Esophagus squamous epithelium (tissue), 5 donors: ENCODE data around the gene MAP3K5. TPM values are rescaled to one million over a fixed set of nuclear protein-coding genes. Genes with fewer than 3 reads are reported as not detected.
"Not testable (repeated sequence)": the region's sequence is repeated elsewhere in the genome, so short reads cannot be mapped to it uniquely, and the experiment has no call there.

ENCODE experiments used
- DNase-seq: peaks from one replicate; lab custom pipeline; 2025; lab: John Stamatoyannopoulos, UW
- H3K27ac ChIP-seq, 4 donors: fragments of 200-600 bp; sonication (generic); one replicate each; pipeline ENCODE4 v1.5.1; 2016 to 2019; ENCODE audit warnings: mild to moderate bottlenecking in 1 of 4
- H3K27me3 ChIP-seq, 4 donors: fragments of 200-600 bp; sonication (generic); 1 replicate in 3 of 4; 2 replicates in 1 of 4; pipeline versions ENCODE4 v1.5.1 to v1.6.0; 2017 to 2021; ENCODE audit warnings: antibody characterized with exemption in 1 of 4
- H3K36me3 ChIP-seq, 3 donors: fragments of 200-600 bp; sonication (generic); one replicate each; pipeline ENCODE4 v1.5.1; 2016 to 2019
- H3K4me1 ChIP-seq, 3 donors: fragments of 200-600 bp; sonication (generic); one replicate each; pipeline ENCODE4 v1.5.1; 2017 to 2019
- H3K4me3 ChIP-seq, 4 donors: fragments of 200-600 bp; sonication (generic); 1 replicate in 3 of 4; 2 replicates in 1 of 4; pipeline ENCODE4 v1.5.1; 2016 to 2019; ENCODE audit warnings: mild to moderate bottlenecking in 2 of 4, moderate library complexity in 1 of 4
- H3K9me3 ChIP-seq, 3 donors: fragments of 200-600 bp; sonication (generic); one replicate each; pipeline ENCODE4 v1.5.1; 2016 to 2019
- POLR2A ChIP-seq, 4 donors: fragments of 450-650 bp; IDR thresholded peaks; one replicate each; pipeline ENCODE4 v1.6.1; 2017; ENCODE audit warnings: antibody characterized with exemption in 4 of 4, mild to moderate bottlenecking in 4 of 4, moderate library complexity in 3 of 4
- WGBS, 2 donors: methylation state at CpG; one replicate each; pipeline ENCODE4 v1.1.5; 2018; 5-methylcytosine and 5-hydroxymethylcytosine counted together
- intact Hi-C: fragments of 100-400 bp; cut with DNase I; formaldehyde crosslinking; loops from one replicate; pipeline ENCODE4 v1.15.0; 2022
- total RNA-seq, 4 donors: library from RNA; depleted of rRNA; stranded (reverse); fragments of >200 nt; gene quantifications; one replicate each; pipeline ENCODE4 v1.1.0, GENCODE V29; 2016
- TF ChIP-seq, protein P1 (sequence below), 6 experiments: fragments of 450-650 bp in 4 of 6; fragments of 200-600 bp in 2 of 6; sonication (generic) in 2 of 6; IDR thresholded peaks; one replicate each; pipeline ENCODE4 v1.5.1; 2016 to 2019; ENCODE audit warnings: antibody characterized with exemption in 6 of 6, mild to moderate bottlenecking in 4 of 6, moderate library complexity in 4 of 6
- donor health status: DM: yes; HTN: yes; CAD: no.

MAP3K5 gene
- total RNA-seq, 4 donors from 2014 or later, result 9.2 to 22.9 (median 20.9) TPM

DNA sequence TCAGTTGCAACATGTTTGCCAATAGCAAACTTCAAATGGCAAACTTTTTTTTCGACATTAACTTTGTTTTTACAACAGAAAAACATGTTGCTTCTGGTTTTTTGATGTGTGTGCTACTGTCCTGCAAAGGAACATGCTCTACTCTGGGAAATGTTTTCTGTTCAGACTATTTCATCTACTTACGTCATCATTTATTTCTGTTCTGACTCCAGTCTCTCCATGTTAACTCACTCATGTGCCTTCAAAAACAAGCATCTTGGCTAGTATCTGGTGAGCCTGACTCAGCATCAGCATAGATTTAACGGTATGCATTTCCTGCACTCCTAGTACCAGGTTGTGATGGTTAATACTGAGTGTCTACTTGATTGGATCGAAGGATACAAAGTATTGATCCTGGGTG, 206.0 kb downstream of the MAP3K5 start:
- Histone ChIP-seq H3K27me3 (no peaks in the 10 kb centered on the region), H3K27ac (peak overlapping the region; percentile 21 to 82 (median 66)), H3K9me3 (no peaks in the 10 kb centered on the region), H3K4me1 (peaks cover 0 to 26% (median 3%) of the 10 kb centered on the region in 3 donors), H3K4me3 (no peak overlapping the region), H3K36me3 (peaks cover 0 to 61% (median 16%) of the 10 kb centered on the region in 3 donors)
- TF ChIP-seq POLR2A (IDR thresholded peaks at IDR 0.05), result no peak
- TF ChIP-seq, protein P1, sequence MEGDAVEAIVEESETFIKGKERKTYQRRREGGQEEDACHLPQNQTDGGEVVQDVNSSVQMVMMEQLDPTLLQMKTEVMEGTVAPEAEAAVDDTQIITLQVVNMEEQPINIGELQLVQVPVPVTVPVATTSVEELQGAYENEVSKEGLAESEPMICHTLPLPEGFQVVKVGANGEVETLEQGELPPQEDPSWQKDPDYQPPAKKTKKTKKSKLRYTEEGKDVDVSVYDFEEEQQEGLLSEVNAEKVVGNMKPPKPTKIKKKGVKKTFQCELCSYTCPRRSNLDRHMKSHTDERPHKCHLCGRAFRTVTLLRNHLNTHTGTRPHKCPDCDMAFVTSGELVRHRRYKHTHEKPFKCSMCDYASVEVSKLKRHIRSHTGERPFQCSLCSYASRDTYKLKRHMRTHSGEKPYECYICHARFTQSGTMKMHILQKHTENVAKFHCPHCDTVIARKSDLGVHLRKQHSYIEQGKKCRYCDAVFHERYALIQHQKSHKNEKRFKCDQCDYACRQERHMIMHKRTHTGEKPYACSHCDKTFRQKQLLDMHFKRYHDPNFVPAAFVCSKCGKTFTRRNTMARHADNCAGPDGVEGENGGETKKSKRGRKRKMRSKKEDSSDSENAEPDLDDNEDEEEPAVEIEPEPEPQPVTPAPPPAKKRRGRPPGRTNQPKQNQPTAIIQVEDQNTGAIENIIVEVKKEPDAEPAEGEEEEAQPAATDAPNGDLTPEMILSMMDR (IDR thresholded peaks at IDR 0.05), result no peak
- intact Hi-C loops, result loop anchor here (10.0 kb wide), 2 partner anchors 59 to 209 kb away; partner anchors contain the start of gene MAP3K5
- WGBS, 2 donors, result 43 to 52% methylated on average over 4 of the region's 4 CpGs
- no peak for DNase-seq

DNA sequence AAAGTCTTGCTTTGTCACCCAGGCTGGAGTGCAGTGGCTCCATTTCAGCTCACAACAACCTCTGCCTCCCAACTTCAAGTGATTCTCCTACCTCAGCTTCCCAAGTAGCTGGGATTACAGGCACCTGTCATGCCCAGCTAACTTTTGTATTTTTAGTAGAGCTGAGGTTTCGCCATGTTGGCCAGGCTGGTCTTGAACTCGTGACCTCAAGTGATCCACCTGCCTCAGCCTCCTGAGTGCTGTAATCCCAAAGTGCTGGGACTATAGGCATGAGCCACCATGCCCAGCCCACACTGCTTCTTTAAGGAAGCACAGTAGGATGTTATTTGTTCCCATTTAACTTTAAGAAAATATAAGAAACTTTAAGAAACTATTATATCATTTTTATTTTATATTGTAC, 206.8 kb downstream of the MAP3K5 start:
- Histone ChIP-seq H3K36me3 (peaks cover 0 to 59% (median 9%) of the 10 kb centered on the region in 3 donors), H3K27ac (peak overlapping the region in 2 of 4 donors; percentile 45 to 66), H3K4me1 (peaks cover 0 to 27% (median 3%) of the 10 kb centered on the region in 3 donors)
- H3K27me3 ChIP-seq, H3K4me3 ChIP-seq, DNase-seq, H3K9me3 ChIP-seq: not testable (repeated sequence)
- WGBS, 2 donors, result 87 to 100% methylated on average over 2 of the region's 2 CpGs
- intact Hi-C loops, result loop anchor here (10.0 kb wide), 2 partner anchors 59 to 209 kb away; partner anchors contain the start of gene MAP3K5

DNA sequence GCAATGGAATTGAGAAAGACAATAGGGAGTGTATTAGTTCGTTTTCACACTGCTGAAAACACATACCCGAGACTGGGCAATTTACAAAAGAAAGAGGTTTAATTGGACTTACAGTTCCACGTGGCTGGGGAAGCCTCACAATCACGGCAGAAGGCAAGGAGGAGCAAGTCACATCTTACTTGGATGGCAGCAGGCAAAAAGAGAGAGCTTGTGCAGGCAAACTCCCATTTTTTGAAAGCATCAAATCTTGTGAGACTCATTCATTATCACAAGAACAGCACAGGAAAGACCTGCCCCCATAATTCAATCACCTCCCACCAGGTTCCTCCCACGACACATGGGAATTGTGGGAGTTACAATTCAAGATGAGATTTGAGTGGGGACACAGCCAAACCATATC, 208.0 kb downstream of the MAP3K5 start:
- H3K27ac ChIP-seq, result peak overlapping the region in 3 of 4 donors; percentile 61 to 81 (median 64)
- DNase-seq, H3K4me3 ChIP-seq, H3K27me3 ChIP-seq, H3K9me3 ChIP-seq: not testable (repeated sequence)
- peaks cover 0 to 59% (median 7%) of the 10 kb centered on the region in 3 donors for H3K36me3 ChIP-seq
- H3K4me1 ChIP-seq, result peaks cover 0 to 27% (median 3%) of the 10 kb centered on the region in 3 donors
- 81 to 88% methylated on average over 5 of the region's 5 CpGs for WGBS, 2 donors
- intact Hi-C loops, result loop anchor here (10.0 kb wide), 2 partner anchors 61 to 211 kb away; partner anchors contain the start of gene MAP3K5

DNA sequence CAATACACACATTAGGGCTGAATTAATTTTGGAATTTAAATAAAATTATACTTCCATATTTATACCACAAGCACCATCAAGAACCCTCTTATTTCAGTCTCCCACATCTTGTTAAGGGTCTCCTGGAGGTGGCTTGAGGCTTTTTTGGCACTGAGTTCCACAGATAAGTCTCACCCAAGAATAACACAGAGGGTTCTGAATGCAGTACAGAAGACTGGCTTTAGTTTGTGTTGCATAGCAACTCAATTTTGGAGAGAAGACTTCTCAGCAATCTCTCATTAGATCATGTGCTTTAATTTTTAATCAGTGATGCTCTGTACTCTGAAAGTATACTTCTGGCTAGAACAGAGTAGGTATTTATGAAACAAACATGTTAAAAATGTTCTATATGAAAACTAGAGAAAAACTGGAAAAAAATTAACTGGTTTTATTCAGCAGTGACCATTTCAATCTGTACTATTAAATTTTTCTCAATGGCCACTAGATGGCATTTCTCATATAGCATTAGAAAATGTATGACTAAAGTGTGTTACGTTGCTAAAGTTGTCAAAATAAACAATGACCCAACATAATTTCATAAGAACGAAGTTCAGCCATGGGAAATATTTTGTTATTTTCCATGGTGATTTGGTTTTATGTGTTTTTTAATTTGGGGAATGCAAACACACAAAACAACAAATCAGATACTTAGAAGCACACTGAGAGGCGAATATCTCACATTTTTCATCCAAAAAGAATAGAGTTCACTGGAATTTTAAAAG, 209.4 kb downstream of the MAP3K5 start:
- DNase-seq, result no peak
- intact Hi-C loops, result loop anchor here (10.0 kb wide), 2 partner anchors 62 to 212 kb away; partner anchors contain the start of gene MAP3K5
- peaks cover 0 to 60% (median 10%) of the 10 kb centered on the region in 3 donors for H3K36me3 ChIP-seq

DNA sequence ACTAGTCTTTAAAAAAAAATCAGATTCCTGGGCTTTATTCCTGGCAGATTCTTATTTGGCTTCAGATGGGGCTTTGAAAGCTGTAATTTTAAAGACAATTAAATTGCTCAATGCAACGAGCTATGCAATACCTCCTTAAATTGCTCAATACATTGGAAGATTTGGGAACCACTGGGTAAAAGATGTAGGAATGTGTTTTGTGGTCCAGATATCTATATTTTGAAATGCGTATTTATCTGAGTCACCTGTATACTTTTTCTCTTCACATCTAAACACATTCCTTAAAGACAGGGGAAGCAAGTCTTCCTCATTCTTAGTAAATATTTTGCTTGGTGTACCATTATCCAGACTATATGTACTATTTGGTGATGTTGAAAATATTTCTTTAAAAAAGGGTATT, 212.5 kb downstream of the MAP3K5 start:
- Histone ChIP-seq H3K4me1 (peaks cover 0 to 17% (median 3%) of the 10 kb centered on the region in 3 donors), H3K27ac (no peak overlapping the region), H3K36me3 (peaks cover 0 to 84% (median 10%) of the 10 kb centered on the region in 3 donors), H3K9me3 (no peaks in the 10 kb centered on the region), H3K4me3 (no peak overlapping the region), H3K27me3 (no peaks in the 10 kb centered on the region)
- intact Hi-C loops, result loop anchor here (10.0 kb wide), 2 partner anchors 65 to 215 kb away; partner anchors contain the start of gene MAP3K5
- TF ChIP-seq POLR2A (IDR thresholded peaks at IDR 0.05), result no peak
- TF ChIP-seq, protein P1 (IDR thresholded peaks at IDR 0.05), result no peak
- no peak for DNase-seq
- WGBS, 2 donors, result 60 to 67% methylated on average over 2 of the region's 2 CpGs

More for the DNA sequence above, 209.4 kb downstream of the MAP3K5 start:
- H3K4me1 ChIP-seq, result peaks cover 0 to 27% (median 3%) of the 10 kb centered on the region in 3 donors
- H3K4me3 ChIP-seq, result no peak overlapping the region
- no peaks in the 10 kb centered on the region for H3K27me3 ChIP-seq
- no peak for TF ChIP-seq POLR2A (IDR thresholded peaks at IDR 0.05)
- TF ChIP-seq, protein P1 (IDR thresholded peaks at IDR 0.05), result peak; percentile 45 to 79 (median 58)
- WGBS, 2 donors, result 24 to 35% methylated on average over 3 of the region's 3 CpGs
- H3K27ac ChIP-seq, result peak overlapping the region; percentile 50 to 81 (median 62)
- no peaks in the 10 kb centered on the region for H3K9me3 ChIP-seq

DNA sequence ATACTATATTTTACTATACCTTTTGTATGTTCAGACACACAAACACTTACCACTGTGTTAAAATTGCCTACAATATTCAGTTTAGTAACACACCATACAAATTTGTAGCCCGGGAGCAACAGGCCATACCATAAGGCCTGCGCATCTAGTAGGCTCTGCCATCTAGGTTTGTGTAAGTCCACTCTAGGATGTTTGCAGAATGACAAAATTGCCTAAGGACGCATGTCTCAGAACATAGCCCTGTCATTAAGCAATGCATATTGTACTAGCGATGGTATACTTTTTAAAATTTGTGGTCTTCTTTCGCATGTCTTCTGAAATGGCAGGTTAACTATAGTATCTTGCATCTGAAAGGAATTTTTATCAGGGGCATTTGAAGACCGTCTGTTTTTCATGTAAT, 215.5 kb downstream of the MAP3K5 start:
- intact Hi-C loops, result no loop called here
- no peaks in the 10 kb centered on the region for H3K9me3 ChIP-seq
- 98% methylated on average over 6 of the region's 6 CpGs for WGBS, 2 donors
- no peak for DNase-seq
- peaks cover 0 to 89% (median 7%) of the 10 kb centered on the region in 3 donors for H3K36me3 ChIP-seq
- H3K27ac ChIP-seq, result no peak overlapping the region
- H3K4me3 ChIP-seq, result no peak overlapping the region
- H3K4me1 ChIP-seq, result peaks cover 0 to 7% (median 0%) of the 10 kb centered on the region in 3 donors
- H3K27me3 ChIP-seq, result no peaks in the 10 kb centered on the region
- TF ChIP-seq, protein P1 (IDR thresholded peaks at IDR 0.05), result no peak
- TF ChIP-seq POLR2A (IDR thresholded peaks at IDR 0.05), result no peak
